ENCODE measurements around the gene AMH.

Gene AMH

GRCh38 chr19:2233601-2234280 is 15.4 kb upstream of the AMH start:
- Histone ChIP-seq H2AFZ (ENCODE audit: low read depth, low read length) (no peak overlapping the region), H4K8ac (ENCODE audit: low read length) (peak overlapping the region; percentile 7), H3K4me3 (ENCODE audit: insufficient read depth in 1 of 2, low read depth in 1 of 2, low read length in 2 of 2) (no peak overlapping the region), H3K4ac (ENCODE audit: low read depth in 1 of 2, low read length in 2 of 2) (peak overlapping the region in 1 of 2 experiments; percentile 30), H3K9me3 (ENCODE audit: control insufficient read depth, low read length) (no peaks in the 10 kb centered on the region), H3K18ac (ENCODE audit: low read depth in 1 of 2, low read length in 2 of 2) (no peak overlapping the region), H3K27me3 (ENCODE audit: control insufficient read depth in 1 of 2, insufficient read depth in 1 of 2, low read length in 2 of 2) (no peaks in the 10 kb centered on the region), H2BK12ac (ENCODE audit: low read length in 2 of 2) (no peak overlapping the region), H2AK5ac (ENCODE audit: low read length, severe bottlenecking) (no peak overlapping the region), H3K14ac (ENCODE audit: low read length in 2 of 2) (no peak overlapping the region), H3K23ac (ENCODE audit: low read length in 2 of 2) (no peak overlapping the region), H2BK5ac (ENCODE audit: low read depth, low read length, poor library complexity, severe bottlenecking) (no peak overlapping the region), H2BK15ac (ENCODE audit: low read depth, poor library complexity, severe bottlenecking) (no peak overlapping the region), H4K91ac (ENCODE audit: low read length) (no peak overlapping the region), H3K4me1 (ENCODE audit: control insufficient read depth, insufficient read depth, low read depth, low read length) (peaks cover 39% of the 10 kb centered on the region), H3K36me3 (ENCODE audit: control insufficient read depth in 1 of 2, insufficient read depth in 2 of 2, low read depth in 1 of 2, low read length in 2 of 2) (peaks cover 59 to 63% of the 10 kb centered on the region in 2 experiments), H3K9ac (ENCODE audit: low read length) (peak overlapping the region; percentile 32), H2BK120ac (ENCODE audit: low read depth, low read length) (no peak overlapping the region), H3K27ac (ENCODE audit: low read length, poor library complexity, severe bottlenecking) (no peak overlapping the region), H3K79me1 (replicated peaks; ENCODE audit: low read length, poor library complexity, severe bottlenecking) (peaks cover 3% of the 10 kb centered on the region), H3K4me2 (ENCODE audit: low read length, poor library complexity, severe bottlenecking) (no peak overlapping the region)
- WGBS = 96% methylated on average over 25 of the region's 25 CpGs
- no peak for DNase-seq

- peak overlapping the region in 1 of 2 experiments; percentile 64 for H3K23ac ChIP-seq (ENCODE audit: low read length in 2 of 2)
- no peak overlapping the region for H2BK120ac ChIP-seq (ENCODE audit: low read depth, low read length)
- 64% methylated on average over 6 of the region's 6 CpGs for WGBS
- H2BK5ac ChIP-seq (ENCODE audit: low read depth, low read length, poor library complexity, severe bottlenecking) = no peak overlapping the region
- H3K36me3 ChIP-seq (ENCODE audit: control insufficient read depth in 1 of 2, insufficient read depth in 2 of 2, low read depth in 1 of 2, low read length in 2 of 2) = peaks cover 47 to 50% of the 10 kb centered on the region in 2 experiments
- H2AK5ac ChIP-seq (ENCODE audit: low read length, severe bottlenecking) = peak overlapping the region; percentile 47
- H4K8ac ChIP-seq (ENCODE audit: low read length) = no peak overlapping the region
- no peak overlapping the region for H3K27ac ChIP-seq (ENCODE audit: low read length, poor library complexity, severe bottlenecking)
- H3K79me1 ChIP-seq (replicated peaks; ENCODE audit: low read length, poor library complexity, severe bottlenecking) = no peaks in the 10 kb centered on the region
- H4K91ac ChIP-seq (ENCODE audit: low read length) = no peak overlapping the region
- no peak for DNase-seq
- no peak overlapping the region for H2BK12ac ChIP-seq (ENCODE audit: low read length in 2 of 2)
- H3K14ac ChIP-seq (ENCODE audit: low read length in 2 of 2) = no peak overlapping the region
- peak overlapping the region; percentile 98 for H3K9ac ChIP-seq (ENCODE audit: low read length)
- no peak overlapping the region for H2BK15ac ChIP-seq (ENCODE audit: low read depth, poor library complexity, severe bottlenecking)
- peak overlapping the region in 1 of 2 experiments; percentile 83 for H3K4ac ChIP-seq (ENCODE audit: low read depth in 1 of 2, low read length in 2 of 2)
- no peak overlapping the region for H3K18ac ChIP-seq (ENCODE audit: low read depth in 1 of 2, low read length in 2 of 2)
- H3K4me3 ChIP-seq (ENCODE audit: insufficient read depth in 1 of 2, low read depth in 1 of 2, low read length in 2 of 2) = peak overlapping the region; percentile 86 to 92
- H3K9me3 ChIP-seq (ENCODE audit: control insufficient read depth, low read length) = no peaks in the 10 kb centered on the region
- peaks cover 42% of the 10 kb centered on the region for H3K4me1 ChIP-seq (ENCODE audit: control insufficient read depth, insufficient read depth, low read depth, low read length)
- peak overlapping the region; percentile 92 for H3K4me2 ChIP-seq (ENCODE audit: low read length, poor library complexity, severe bottlenecking)
- H3K27me3 ChIP-seq (ENCODE audit: control insufficient read depth in 1 of 2, insufficient read depth in 1 of 2, low read length in 2 of 2) = no peaks in the 10 kb centered on the region
- no peak overlapping the region for H2AFZ ChIP-seq (ENCODE audit: low read depth, low read length)
Observed at GRCh38 chr19:2234996-2235380, 14.1 kb upstream of the AMH start.

GRCh38 chr19:2235381-2236063 is 13.6 kb upstream of the AMH start:
- peak overlapping the region; percentile 86 to 92 for H3K4me3 ChIP-seq (ENCODE audit: insufficient read depth in 1 of 2, low read depth in 1 of 2, low read length in 2 of 2)
- H3K18ac ChIP-seq (ENCODE audit: low read depth in 1 of 2, low read length in 2 of 2) = peak overlapping the region; percentile 56 to 89
- no peaks in the 10 kb centered on the region for H3K27me3 ChIP-seq (ENCODE audit: control insufficient read depth in 1 of 2, insufficient read depth in 1 of 2, low read length in 2 of 2)
- H3K4me2 ChIP-seq (ENCODE audit: low read length, poor library complexity, severe bottlenecking) = peak overlapping the region; percentile 92
- H3K4me1 ChIP-seq (ENCODE audit: control insufficient read depth, insufficient read depth, low read depth, low read length) = peaks cover 48% of the 10 kb centered on the region
- no peak overlapping the region for H2AK5ac ChIP-seq (ENCODE audit: low read length, severe bottlenecking)
- H3K79me1 ChIP-seq (replicated peaks; ENCODE audit: low read length, poor library complexity, severe bottlenecking) = no peaks in the 10 kb centered on the region
- H3K9me3 ChIP-seq (ENCODE audit: control insufficient read depth, low read length) = no peaks in the 10 kb centered on the region
- H3K14ac ChIP-seq (ENCODE audit: low read length in 2 of 2) = peak overlapping the region in 1 of 2 experiments; percentile 73
- WGBS = 1% methylated on average over 34 of the region's 48 CpGs
- H2AFZ ChIP-seq (ENCODE audit: low read depth, low read length) = no peak overlapping the region
- peak overlapping the region; percentile 49 to 83 for H3K4ac ChIP-seq (ENCODE audit: low read depth in 1 of 2, low read length in 2 of 2)
- peak overlapping the region; percentile 31 for H2BK15ac ChIP-seq (ENCODE audit: low read depth, poor library complexity, severe bottlenecking)
- no peak overlapping the region for H2BK5ac ChIP-seq (ENCODE audit: low read depth, low read length, poor library complexity, severe bottlenecking)
- peak overlapping the region in 1 of 2 experiments; percentile 15 for H2BK12ac ChIP-seq (ENCODE audit: low read length in 2 of 2)
- DNase-seq = no peak
- peak overlapping the region in 1 of 2 experiments; percentile 77 for H3K23ac ChIP-seq (ENCODE audit: low read length in 2 of 2)
- H4K8ac ChIP-seq (ENCODE audit: low read length) = no peak overlapping the region
- peak overlapping the region; percentile 48 for H4K91ac ChIP-seq (ENCODE audit: low read length)
- H3K36me3 ChIP-seq (ENCODE audit: control insufficient read depth in 1 of 2, insufficient read depth in 2 of 2, low read depth in 1 of 2, low read length in 2 of 2) = peaks cover 41 to 50% of the 10 kb centered on the region in 2 experiments
- no peak overlapping the region for H3K27ac ChIP-seq (ENCODE audit: low read length, poor library complexity, severe bottlenecking)
- peak overlapping the region; percentile 98 for H3K9ac ChIP-seq (ENCODE audit: low read length)
- peak overlapping the region; percentile 75 for H2BK120ac ChIP-seq (ENCODE audit: low read depth, low read length)

GRCh38 chr19:2236064-2236313 is 13.1 kb upstream of the AMH start:
- Histone ChIP-seq H3K23ac (ENCODE audit: low read length in 2 of 2) (no peak overlapping the region), H4K91ac (ENCODE audit: low read length) (no peak overlapping the region), H3K27me3 (ENCODE audit: control insufficient read depth in 1 of 2, insufficient read depth in 1 of 2, low read length in 2 of 2) (no peaks in the 10 kb centered on the region), H2BK120ac (ENCODE audit: low read depth, low read length) (peak overlapping the region; percentile 75), H3K27ac (ENCODE audit: low read length, poor library complexity, severe bottlenecking) (no peak overlapping the region), H3K9me3 (ENCODE audit: control insufficient read depth, low read length) (no peaks in the 10 kb centered on the region), H2BK5ac (ENCODE audit: low read depth, low read length, poor library complexity, severe bottlenecking) (no peak overlapping the region), H3K14ac (ENCODE audit: low read length in 2 of 2) (peak overlapping the region in 1 of 2 experiments; percentile 87), H3K9ac (ENCODE audit: low read length) (peak overlapping the region; percentile 98), H2BK12ac (ENCODE audit: low read length in 2 of 2) (no peak overlapping the region), H3K4me2 (ENCODE audit: low read length, poor library complexity, severe bottlenecking) (no peak overlapping the region), H3K4me3 (ENCODE audit: insufficient read depth in 1 of 2, low read depth in 1 of 2, low read length in 2 of 2) (peak overlapping the region; percentile 86 to 92), H3K79me1 (replicated peaks; ENCODE audit: low read length, poor library complexity, severe bottlenecking) (no peaks in the 10 kb centered on the region), H3K36me3 (ENCODE audit: control insufficient read depth in 1 of 2, insufficient read depth in 2 of 2, low read depth in 1 of 2, low read length in 2 of 2) (peaks cover 37 to 50% of the 10 kb centered on the region in 2 experiments), H4K8ac (ENCODE audit: low read length) (no peak overlapping the region), H3K4me1 (ENCODE audit: control insufficient read depth, insufficient read depth, low read depth, low read length) (peaks cover 52% of the 10 kb centered on the region), H3K18ac (ENCODE audit: low read depth in 1 of 2, low read length in 2 of 2) (peak overlapping the region; percentile 56 to 90), H2AFZ (ENCODE audit: low read depth, low read length) (no peak overlapping the region), H2AK5ac (ENCODE audit: low read length, severe bottlenecking) (no peak overlapping the region), H2BK15ac (ENCODE audit: low read depth, poor library complexity, severe bottlenecking) (peak overlapping the region; percentile 12), H3K4ac (ENCODE audit: low read depth in 1 of 2, low read length in 2 of 2) (peak overlapping the region in 1 of 2 experiments; percentile 83)
- DNase-seq = no peak
- under 1% methylated on average over 26 of the region's 28 CpGs for WGBS

Measured in mesenchymal stem cell (in vitro differentiated cells and primary cell).